Heart left ventricle (tissue), 16 donors: ENCODE measurements around the gene USP12. TPM values are rescaled to one million over a fixed set of nuclear protein-coding genes. Genes with fewer than 3 reads are reported as not detected.

Experiments used
- ATAC-seq, 4 donors: fragments of 200-7000 bp; cut with Tn5 transposase; one replicate each; pipeline ENCODE4 v1.9.1; 2020 to 2022; ENCODE audit warnings: moderate library complexity in 4 of 4, mild to moderate bottlenecking in 3 of 4, moderate number of reproducible peaks in 1 of 4
- DNase-seq, 5 donors: peaks; one replicate each; pipeline ENCODE4 v3.0.0-alpha.2; 2020
- H3K27ac ChIP-seq, 12 donors: fragments of 200-600 bp; sonication (generic) in 4 of 12; one replicate each; pipeline versions ENCODE4 v1.5.0 to v1.8.0; 2016 to 2022; ENCODE audit warnings: mild to moderate bottlenecking in 2 of 12
- H3K27me3 ChIP-seq, 9 donors: fragments of 200-600 bp; sonication (generic) in 2 of 9; one replicate each; pipeline versions ENCODE4 v1.5.1 to v1.8.0; 2016 to 2022; ENCODE audit warnings: mild to moderate bottlenecking in 3 of 9
- H3K36me3 ChIP-seq, 9 donors: fragments of 200-600 bp; sonication (generic) in 2 of 9; one replicate each; pipeline versions ENCODE4 v1.5.0 to v1.8.0; 2018 to 2022; ENCODE audit warnings: mild to moderate bottlenecking in 2 of 9
- H3K4me1 ChIP-seq, 12 donors: fragments of 200-600 bp; sonication (generic) in 4 of 12; one replicate each; pipeline versions ENCODE4 v1.5.0 to v1.8.0; 2016 to 2022; ENCODE audit warnings: mild to moderate bottlenecking in 3 of 12
- H3K4me3 ChIP-seq, 12 donors: fragments of 200-600 bp; sonication (generic) in 4 of 12; one replicate each; pipeline versions ENCODE4 v1.5.0 to v1.8.0; 2017 to 2022; ENCODE audit warnings: mild to moderate bottlenecking in 9 of 12, moderate library complexity in 4 of 12
- H3K9me3 ChIP-seq, 12 donors: fragments of 200-600 bp; sonication (generic) in 4 of 12; one replicate each; pipeline versions ENCODE4 v1.5.0 to v1.8.0; 2016 to 2022; ENCODE audit warnings: mild to moderate bottlenecking in 1 of 12
- POLR2A ChIP-seq, 2 donors: fragments of 450-650 bp; IDR thresholded peaks; one replicate each; pipeline ENCODE4 v1.6.1; 2017; ENCODE audit warnings: antibody characterized with exemption in 2 of 2, mild to moderate bottlenecking in 2 of 2, moderate library complexity in 2 of 2
- WGBS, 4 donors: extraction: QIAGEN DNeasy Blood & Tissue Kit in 2 of 4; methylation state at CpG; one replicate each; pipeline versions ENCODE4 v1.1.5 to v1.1.7; 2013 to 2018; 5-methylcytosine and 5-hydroxymethylcytosine counted together
- intact Hi-C, 10 donors: fragments of 100-400 bp; cut with DNase I; formaldehyde crosslinking; loops; one replicate each; pipeline versions ENCODE4 v1.11.1 to v1.14.2; 2022
- polyA plus RNA-seq, 2 donors: library from polyadenylated mRNA; stranded (reverse); fragments of 200-250 nt; gene quantifications; one replicate each; pipeline ENCODE4 v1.2.3, GENCODE V29; 2013
- total RNA-seq, 9 donors: library from RNA; depleted of rRNA in 2 of 9; stranded (reverse); fragments of >200 nt in 2 of 9; fragmentation: NEBNext Ultra II Directional in 3 of 9; extraction: Animal tissue kit (Norgen Biotek cat#: 25700) in 3 of 9; gene quantifications; one replicate each; pipeline versions ENCODE4 v1.1.0 to v1.2.4, GENCODE V29; 2016 to 2023
- TF ChIP-seq, protein P1 (sequence below), 12 donors: fragments of 200-600 bp; sonication (generic) in 4 of 12; IDR thresholded peaks; one replicate each; pipeline versions ENCODE4 v1.5.0 to v1.8.0; 2018 to 2022; ENCODE audit warnings: antibody characterized with exemption in 12 of 12, mild to moderate bottlenecking in 5 of 12
- donor health status: ischemic (EF 13 %, LVEDD 7.1; RV severe dilation, severe dysfunction).
- donor health status: healthy with polysubstance abuse.
- donor health status: DM: no; HTN: yes; CAD: no.
- donor health status: DM: no; HTN: no; CAD: no.
- donor health status: ischemic (EF 25% LVEDD 6.9; RV normal size, moderate dysfunction).
- donor health status: ischemic (EF 25% LVEDD 5.7; RV mildly dilated, moderate dysfunction).
- donor health status: healthy.
- donor health status: DM: yes; HTN: yes; CAD: no.
- donor health status: ischemic (EF 35%, LVEDD 5.7; RV mildly dilated, moderate dysfunction).
- donor health status: nonischemic (EF 11% LVEDD 7.7; RV severe dilation, severe dysfunction).
- donor health status: DM: yes; HTN: yes; CAD: no.
- donor health status: PGD.
- donor health status: ischemic (EF 29% LVEDD 5.4; RV normal size, mild dysfunction).
- donor health status: nonischemic (EF 23%, LVEDD 6.1; RV moderate dilation, normal function).

USP12 gene
- total and polyA plus RNA-seq, 11 donors = 5.1 to 35.4 (median 20.8) TPM

DNA sequence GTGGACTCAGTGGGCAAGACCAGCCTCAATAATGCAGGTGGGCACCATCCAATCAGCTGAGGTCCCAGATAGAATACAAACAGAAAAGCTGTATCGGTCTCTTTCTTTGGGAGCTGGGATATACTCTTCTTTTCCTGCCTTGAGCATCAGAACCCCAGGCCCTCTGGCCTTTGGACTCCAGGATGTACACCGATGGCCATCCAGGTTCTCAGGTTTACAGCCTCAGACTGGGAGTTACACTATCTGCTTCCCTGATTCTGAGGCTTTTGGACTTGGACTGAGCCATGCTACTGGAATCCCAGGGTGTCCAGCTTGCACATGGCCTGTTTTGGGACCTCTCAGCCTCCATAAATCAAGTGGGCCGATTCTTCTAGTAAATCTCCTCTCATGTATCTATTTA lies 27.6 kb upstream of the USP12 start:
- WGBS, 4 donors = 87 to 91% (median 90%) methylated on average over 3 of the region's 3 CpGs
- Histone ChIP-seq H3K36me3 (no peaks in the 10 kb centered on the region), H3K4me1 (peaks cover 0 to 4% (median 0%) of the 10 kb centered on the region in 12 donors), H3K27ac (no peak overlapping the region), H3K4me3 (no peak overlapping the region), H3K9me3 (peaks cover 0 to 7% (median 0%) of the 10 kb centered on the region in 12 donors), H3K27me3 (no peaks in the 10 kb centered on the region)
- intact Hi-C loops = loop anchor here in 1 of 10 donors (5.0 kb wide), 1 partner anchor 48 kb away; no protein-coding TSS in a partner anchor
- TF ChIP-seq, protein P1, sequence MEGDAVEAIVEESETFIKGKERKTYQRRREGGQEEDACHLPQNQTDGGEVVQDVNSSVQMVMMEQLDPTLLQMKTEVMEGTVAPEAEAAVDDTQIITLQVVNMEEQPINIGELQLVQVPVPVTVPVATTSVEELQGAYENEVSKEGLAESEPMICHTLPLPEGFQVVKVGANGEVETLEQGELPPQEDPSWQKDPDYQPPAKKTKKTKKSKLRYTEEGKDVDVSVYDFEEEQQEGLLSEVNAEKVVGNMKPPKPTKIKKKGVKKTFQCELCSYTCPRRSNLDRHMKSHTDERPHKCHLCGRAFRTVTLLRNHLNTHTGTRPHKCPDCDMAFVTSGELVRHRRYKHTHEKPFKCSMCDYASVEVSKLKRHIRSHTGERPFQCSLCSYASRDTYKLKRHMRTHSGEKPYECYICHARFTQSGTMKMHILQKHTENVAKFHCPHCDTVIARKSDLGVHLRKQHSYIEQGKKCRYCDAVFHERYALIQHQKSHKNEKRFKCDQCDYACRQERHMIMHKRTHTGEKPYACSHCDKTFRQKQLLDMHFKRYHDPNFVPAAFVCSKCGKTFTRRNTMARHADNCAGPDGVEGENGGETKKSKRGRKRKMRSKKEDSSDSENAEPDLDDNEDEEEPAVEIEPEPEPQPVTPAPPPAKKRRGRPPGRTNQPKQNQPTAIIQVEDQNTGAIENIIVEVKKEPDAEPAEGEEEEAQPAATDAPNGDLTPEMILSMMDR (IDR thresholded peaks at IDR 0.05) = no peak
- TF ChIP-seq POLR2A (IDR thresholded peaks at IDR 0.05) = no peak
- no peak for DNase-seq
- ATAC-seq = no peak

DNA sequence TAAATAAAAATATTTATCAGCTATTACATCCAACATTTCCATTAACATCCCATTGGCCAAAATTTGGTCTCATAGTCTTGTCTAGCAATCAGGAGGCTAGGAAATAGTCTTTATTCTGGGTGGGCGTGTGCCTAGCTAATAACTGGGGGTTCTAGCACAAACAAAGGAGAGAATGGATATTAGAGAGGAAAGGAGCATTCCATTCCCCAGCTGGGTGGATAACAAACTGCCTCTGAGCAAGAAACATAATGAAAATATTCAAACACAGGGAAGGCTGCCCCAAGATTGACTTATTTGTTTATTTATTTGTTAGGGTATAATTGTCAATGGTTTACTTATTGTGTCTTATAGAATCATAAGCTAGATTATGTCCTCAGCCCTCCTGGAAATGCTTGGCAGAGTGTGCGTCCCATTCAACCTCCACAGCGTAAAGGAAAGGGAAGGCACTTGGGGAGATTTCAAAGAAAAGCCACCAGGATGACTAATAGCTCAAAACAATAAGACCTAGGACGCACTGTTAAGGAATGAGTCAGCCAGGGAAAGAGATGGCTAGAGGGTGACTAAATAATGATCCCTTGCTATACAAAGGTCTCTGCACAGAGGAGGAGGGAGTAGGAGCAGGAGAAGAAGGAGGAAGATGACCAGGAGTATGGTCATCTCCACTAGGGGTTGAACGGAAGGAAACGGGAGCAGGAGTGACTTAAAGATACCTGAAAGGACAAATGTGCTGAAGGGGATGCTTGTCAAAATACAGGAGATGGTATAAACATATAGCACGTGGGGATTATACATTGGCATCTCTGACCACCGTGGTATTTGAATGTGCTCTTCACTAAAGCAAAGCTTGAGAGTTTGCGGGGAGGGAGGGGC lies 23.5 kb upstream of the USP12 start:
- Histone ChIP-seq H3K4me3 (no peak overlapping the region), H3K4me1 (peaks cover 0 to 4% (median 0%) of the 10 kb centered on the region in 12 donors), H3K9me3 (peaks cover 0 to 7% (median 0%) of the 10 kb centered on the region in 12 donors), H3K27ac (peak overlapping the region in 2 of 12 donors; percentile 29 to 34), H3K27me3 (no peaks in the 10 kb centered on the region), H3K36me3 (no peaks in the 10 kb centered on the region)
- no peak for TF ChIP-seq POLR2A (IDR thresholded peaks at IDR 0.05)
- TF ChIP-seq, protein P1 (IDR thresholded peaks at IDR 0.05) = no peak
- no peak for DNase-seq
- peak in 3 of 4 donors; percentile 71 to 91 (median 83) for ATAC-seq
- intact Hi-C loops = loop anchor here in 1 of 10 donors (5.0 kb wide), 1 partner anchor 52 kb away; no protein-coding TSS in a partner anchor
- 54 to 63% (median 58%) methylated on average over 9 of the region's 9 CpGs for WGBS, 4 donors

DNA sequence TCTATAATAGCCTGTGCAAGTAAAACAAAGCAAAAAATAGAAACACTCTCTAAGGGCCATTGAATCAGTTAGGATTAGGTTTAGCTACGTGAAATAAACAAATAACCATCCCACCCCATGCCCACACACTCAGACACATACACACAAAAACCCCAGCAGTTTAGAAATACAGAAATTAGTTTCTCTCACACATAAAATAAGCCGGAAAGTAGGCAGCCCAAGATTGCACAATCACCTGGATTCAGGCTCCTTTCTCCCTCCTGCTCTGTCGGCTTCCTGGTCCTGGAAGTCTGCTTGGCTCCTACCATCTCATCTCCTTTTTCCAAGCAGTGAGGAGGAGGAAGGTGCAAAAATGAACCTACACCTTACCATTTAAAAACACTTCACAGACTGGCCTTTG lies 22.6 kb upstream of the USP12 start:
- H3K4me3 ChIP-seq = no peak overlapping the region
- H3K27ac ChIP-seq = no peak overlapping the region
- no peaks in the 10 kb centered on the region for H3K36me3 ChIP-seq
- H3K9me3 ChIP-seq = peaks cover 0 to 7% (median 0%) of the 10 kb centered on the region in 12 donors
- TF ChIP-seq POLR2A (IDR thresholded peaks at IDR 0.05) = no peak
- TF ChIP-seq, protein P1 (IDR thresholded peaks at IDR 0.05) = no peak
- DNase-seq = no peak
- H3K4me1 ChIP-seq = peaks cover 0 to 4% (median 0%) of the 10 kb centered on the region in 12 donors
- no peaks in the 10 kb centered on the region for H3K27me3 ChIP-seq
- intact Hi-C loops = no loop called here
- no peak for ATAC-seq
- 86 to 95% (median 89%) methylated on average over 3 of the region's 3 CpGs for WGBS, 4 donors

DNA sequence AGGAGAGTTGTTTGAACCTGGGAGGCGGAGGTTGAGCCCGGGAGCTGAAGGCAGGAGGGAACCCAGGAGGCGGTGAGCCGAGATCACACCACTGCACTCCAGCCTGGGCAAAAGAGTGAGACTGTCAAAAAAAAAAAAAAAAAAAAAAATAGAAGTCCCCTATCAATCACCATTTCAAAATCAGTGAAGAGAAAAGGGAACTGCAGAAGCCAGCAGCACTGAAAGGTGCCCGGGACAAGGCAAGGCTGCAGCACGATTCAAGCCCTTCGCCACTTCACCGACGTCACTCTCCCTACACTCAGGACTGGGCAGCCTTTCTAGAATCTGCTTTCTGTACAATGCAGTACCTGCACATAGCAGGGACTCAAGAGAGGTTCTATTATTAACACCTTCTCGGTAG lies 21.9 kb upstream of the USP12 start:
- no peak overlapping the region for H3K4me3 ChIP-seq
- TF ChIP-seq, protein P1 (IDR thresholded peaks at IDR 0.05) = no peak
- TF ChIP-seq POLR2A (IDR thresholded peaks at IDR 0.05) = no peak
- H3K4me1 ChIP-seq = peaks cover 0 to 4% (median 0%) of the 10 kb centered on the region in 12 donors
- ATAC-seq (no peak), DNase-seq (no peak)
- no peaks in the 10 kb centered on the region for H3K36me3 ChIP-seq
- intact Hi-C loops = no loop called here
- peaks cover 0 to 7% (median 0%) of the 10 kb centered on the region in 12 donors for H3K9me3 ChIP-seq
- WGBS, 4 donors = 84 to 92% (median 87%) methylated on average over 10 of the region's 10 CpGs
- H3K27ac ChIP-seq = no peak overlapping the region
- no peaks in the 10 kb centered on the region for H3K27me3 ChIP-seq
